HG03354 (cell line): Measurements from ENCODE around the gene ESM1.

Experiments
- ATAC-seq: cut with Tn5 transposase; IDR thresholded peaks from one replicate; pipeline ENCODE4 v1.9.1; 2021; ENCODE audit warnings: mild to moderate bottlenecking; ENCODE audit not compliant: unreplicated experiment, poor library complexity, severe bottlenecking

The ESM1 gene

GRCh38 chr5:54988817-54989216 lies 3.4 kb upstream of the ESM1 start:
- no peak for ATAC-seq

DNA sequence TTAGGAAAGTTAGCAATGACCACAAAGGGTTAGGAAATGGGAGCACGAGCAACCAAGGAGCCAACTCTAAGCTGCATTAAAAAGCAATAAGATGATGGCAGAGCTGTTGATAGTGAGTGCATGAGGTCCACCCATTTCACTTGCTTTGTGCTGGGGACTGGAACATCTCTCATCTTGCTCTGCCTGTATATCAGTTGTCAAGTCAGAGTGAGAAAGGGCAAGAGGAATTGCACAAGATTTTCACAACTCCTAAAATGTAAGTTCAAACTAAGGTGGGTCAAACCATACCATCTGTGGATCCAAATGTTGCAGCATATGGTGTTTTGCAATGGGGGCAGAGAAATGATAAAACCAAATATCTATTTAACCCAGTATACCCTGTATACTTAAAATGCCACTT lies 2.8 kb upstream of the ESM1 start:
- ATAC-seq = no peak

- no peak for ATAC-seq
These were observed 869 bp upstream of the ESM1 start for GRCh38 chr5:54986269-54986654.

- no peak for ATAC-seq
These were observed 3.5 kb downstream of the ESM1 start for GRCh38 chr5:54981928-54982327.

- no peak for ATAC-seq
These were observed 9.7 kb downstream of the ESM1 start for GRCh38 chr5:54975701-54976100.

GRCh38 chr5:54969856-54970828 lies 15.3 kb downstream of the ESM1 start:
- ATAC-seq = no peak

DNA sequence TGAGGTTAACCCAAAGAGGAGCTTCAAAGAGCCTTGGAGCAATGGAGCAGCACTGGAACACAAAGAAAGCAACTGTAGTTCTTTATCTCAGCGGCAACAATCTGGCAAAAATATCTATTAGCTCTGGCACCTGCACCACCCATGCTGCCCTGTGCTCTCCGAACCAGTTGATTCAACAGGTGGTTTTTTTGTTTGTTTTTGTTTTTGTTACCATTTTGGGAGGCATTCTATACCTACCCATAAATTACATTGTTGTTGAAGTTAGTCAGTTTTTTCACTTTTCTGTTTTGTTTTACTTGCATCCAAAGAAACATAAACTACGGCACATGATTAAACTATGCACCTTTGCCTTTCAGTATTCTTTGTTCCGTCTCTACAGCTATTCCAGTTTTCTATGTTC lies 16.2 kb downstream of the ESM1 start:
- no peak for ATAC-seq

DNA sequence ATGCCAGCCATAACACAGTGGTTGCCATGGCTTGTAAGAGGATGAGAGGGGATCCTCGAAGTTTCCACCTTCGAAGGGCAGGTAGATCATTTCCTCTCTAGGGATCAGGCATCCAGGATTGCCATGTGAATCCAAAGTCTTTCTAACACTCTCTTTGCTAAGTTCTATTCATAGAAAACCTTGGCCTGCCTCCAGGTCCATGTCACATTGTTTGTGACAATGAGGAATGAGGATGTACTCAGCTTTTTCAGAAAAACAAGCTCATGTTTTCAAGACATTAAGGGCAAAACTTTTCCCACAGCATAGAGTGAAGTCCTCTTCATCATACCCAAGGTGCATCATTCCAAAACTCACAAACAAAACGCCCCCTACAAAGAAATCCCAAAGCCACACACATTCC lies 19.6 kb downstream of the ESM1 start:
- ATAC-seq = no peak

- no peak for ATAC-seq
These were observed 21.0 kb downstream of the ESM1 start for GRCh38 chr5:54964405-54964804.

DNA sequence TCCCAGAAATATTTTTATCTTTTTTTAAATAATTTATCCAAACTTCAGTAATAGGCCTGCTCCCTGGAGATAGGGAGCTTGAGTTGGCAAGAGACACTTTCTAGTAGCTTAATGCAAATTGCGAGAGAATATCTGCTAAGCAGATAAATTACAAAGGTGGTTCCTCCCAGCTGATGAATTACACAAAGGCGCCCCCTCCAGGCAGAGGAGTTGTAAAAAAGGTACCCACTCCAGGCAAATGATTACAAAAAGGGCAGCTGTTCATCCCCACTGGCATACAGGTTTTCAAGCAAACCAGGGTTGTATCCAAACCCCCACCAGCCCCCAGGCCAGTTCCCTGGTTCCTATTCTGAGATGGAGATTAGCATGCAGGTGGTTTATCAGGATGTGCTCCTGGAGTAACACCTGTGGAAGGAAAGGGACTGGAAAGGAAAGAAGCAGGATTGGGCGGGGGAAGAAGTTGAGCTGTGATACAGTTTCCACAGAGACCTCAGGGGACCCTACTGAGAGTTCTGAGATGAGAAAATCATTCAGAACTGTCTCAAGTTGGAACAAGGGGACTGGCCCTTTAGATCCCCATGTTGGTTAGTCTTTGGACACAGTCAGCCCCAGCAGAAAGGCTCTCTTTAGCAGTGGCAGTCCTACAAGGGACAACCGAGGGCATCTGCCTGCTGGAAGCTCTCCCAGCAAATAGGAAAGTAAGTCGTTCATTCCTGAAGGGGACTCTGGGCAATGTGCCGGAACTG lies 25.5 kb downstream of the ESM1 start:
- no peak for ATAC-seq

GRCh38 chr5:54956922-54957321 lies 28.5 kb downstream of the ESM1 start:
- no peak for ATAC-seq

DNA sequence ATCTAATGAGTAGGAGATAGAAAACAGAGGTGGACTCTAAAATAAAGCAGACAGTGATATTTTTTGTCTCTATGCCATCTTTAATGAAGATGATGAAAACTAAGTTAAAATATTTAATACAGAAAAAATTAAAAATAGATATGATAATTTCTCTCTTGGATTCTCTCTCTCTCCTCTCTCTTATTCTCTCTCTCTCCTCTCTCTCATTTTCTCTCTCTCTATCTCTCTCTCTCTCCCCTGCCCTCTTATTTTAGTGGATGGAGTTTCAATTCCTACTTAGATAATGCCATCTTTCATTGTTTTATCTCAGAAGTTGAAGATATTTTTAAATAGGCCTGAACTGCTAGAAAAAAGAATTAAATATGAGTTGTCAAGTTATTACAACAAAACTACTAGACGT lies 38.2 kb downstream of the ESM1 start:
- ATAC-seq = no peak

- no peak for ATAC-seq
These were observed 39.0 kb downstream of the ESM1 start for GRCh38 chr5:54946306-54946819.

- peak; percentile 50 for ATAC-seq
These were observed 41.0 kb downstream of the ESM1 start for GRCh38 chr5:54944364-54944763.

- ATAC-seq = no peak
These were observed 43.2 kb downstream of the ESM1 start for GRCh38 chr5:54942064-54942778.

DNA sequence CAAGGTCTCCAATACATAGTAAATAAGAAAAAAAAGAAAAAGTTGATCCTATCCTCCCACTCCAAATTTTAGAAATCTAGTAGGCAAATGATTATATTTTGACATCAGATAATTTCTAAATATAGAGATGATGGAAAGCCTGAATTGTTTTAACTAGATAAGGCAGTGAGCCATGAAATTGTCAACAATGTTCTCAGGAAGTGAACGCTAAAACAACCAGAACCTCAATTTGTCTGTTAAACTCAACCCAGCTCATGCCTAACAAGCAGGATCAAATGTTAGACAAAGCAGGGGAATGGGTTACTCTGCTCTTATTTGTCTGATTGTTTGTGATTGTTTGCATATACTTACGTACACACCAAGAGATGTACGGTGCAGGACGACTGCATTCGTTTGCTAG lies 49.2 kb downstream of the ESM1 start:
- ATAC-seq = no peak

DNA sequence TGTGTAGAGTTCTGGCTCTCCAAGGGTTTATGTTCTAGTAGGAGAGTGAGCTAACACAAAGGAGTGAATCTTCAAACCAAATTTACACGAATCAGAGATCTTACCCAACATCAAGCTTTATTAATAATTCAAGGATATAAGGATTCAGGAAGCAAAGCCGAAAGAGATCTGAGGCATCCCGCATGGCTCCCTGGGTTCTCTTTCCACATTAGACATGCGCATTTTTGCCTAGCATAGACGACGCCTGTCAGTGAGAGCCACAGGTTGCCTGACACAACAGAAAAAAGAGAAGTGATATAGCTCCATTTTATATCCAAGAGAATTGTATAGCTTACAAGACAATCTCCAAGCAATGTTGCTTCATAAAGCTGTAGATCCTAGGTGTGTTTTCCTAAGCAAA lies 52.6 kb downstream of the ESM1 start:
- ATAC-seq = no peak

DNA sequence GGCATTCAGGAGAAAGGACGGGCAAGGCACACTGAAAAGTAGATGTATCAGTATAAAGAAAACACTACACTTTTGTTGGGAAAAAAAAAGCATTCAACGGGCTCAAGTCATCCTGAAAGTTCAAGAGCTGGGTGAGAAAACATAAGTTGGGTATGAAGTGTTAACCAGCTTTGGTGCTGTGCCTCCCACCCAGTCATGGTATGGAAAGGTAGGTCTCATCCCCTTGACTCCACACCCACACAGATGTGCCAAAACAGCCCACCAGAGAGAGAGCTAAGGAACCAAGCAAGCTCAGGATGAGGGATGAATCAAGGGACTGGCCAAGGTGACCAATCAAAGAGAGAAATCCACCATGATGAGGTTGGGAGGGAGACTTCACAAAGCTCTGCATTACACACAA lies 54.7 kb downstream of the ESM1 start:
- ATAC-seq = no peak
